Measurements from ENCODE around the gene STK36. TPM values are rescaled to one million over a fixed set of nuclear protein-coding genes. Genes with fewer than 3 reads are reported as not detected.
A peak's percentile ranks its signal among the peaks of the same experiment; 100 is the strongest.

The STK36 gene
- total RNA-seq, result 10 to 100 TPM; 16.8 to 22.4 TPM

- Mint-ChIP-seq H3K36me3 (peaks cover 9% of the 10 kb centered on the region), H3K27me3 (no peaks in the 10 kb centered on the region), H3K4me1 (peaks cover 24% of the 10 kb centered on the region), H3K4me3 (peak within 1 kb of the TSS; percentile 98), H3K27ac (peak within 1 kb of the TSS; percentile 91), H3K9me3 (ENCODE audit: low read depth) (no peaks in the 10 kb centered on the region)
- ATAC-seq (peak; percentile 97), DNase-seq (peak; percentile 89)
- CTCF ChIA-PET, result interaction anchor here (0.8 to 4.2 kb wide), 8 partner anchors 10 to 226 kb away, joined by 3 to 31 read pairs (median 4); partner anchors contain the start of genes BCS1L, TTLL4 and ZNF142
Observed at GRCh38 chr2:218671654-218672566, at the start of gene STK36, which contains the start of gene RNF25. STK36 (plus strand) TSS chr2:218672086; CDS start chr2:218672830, 744 bp downstream. RNF25 (minus strand) TSS chr2:218672002; CDS start chr2:218671970, 32 bp downstream.

- DNase-seq (no peak), ATAC-seq (no peak)
- CTCF ChIA-PET, result interaction anchor here (0.6 kb wide), 1 partner anchor 40 kb away, joined by 3 read pairs; no protein-coding TSS in a partner anchor
- Mint-ChIP-seq H3K27me3 (no peaks in the 10 kb centered on the region), H3K4me1 (peaks cover 3% of the 10 kb centered on the region), H3K4me3 (no peak overlapping the region), H3K27ac (no peak overlapping the region), H3K36me3 (no peaks in the 10 kb centered on the region), H3K9me3 (ENCODE audit: low read depth) (no peaks in the 10 kb centered on the region)
Observed at GRCh38 chr2:218622606-218623365, 49.1 kb upstream of the STK36 start.

GRCh38 chr2:218623366-218623705, 48.5 kb upstream of the STK36 start:
- Mint-ChIP-seq H3K27ac (no peak overlapping the region), H3K4me3 (no peak overlapping the region), H3K36me3 (no peaks in the 10 kb centered on the region), H3K4me1 (peaks cover 8% of the 10 kb centered on the region), H3K27me3 (no peaks in the 10 kb centered on the region), H3K9me3 (ENCODE audit: low read depth) (no peaks in the 10 kb centered on the region)
- no peak for DNase-seq
- CTCF ChIA-PET, result interaction anchor here (0.6 kb wide), 1 partner anchor 41 kb away, joined by 3 read pairs; no protein-coding TSS in a partner anchor
- no peak for ATAC-seq

GRCh38 chr2:218626369-218626768, 45.5 kb upstream of the STK36 start:
- CTCF ChIA-PET, result no interaction called here

GRCh38 chr2:218627939-218628338, 43.9 kb upstream of the STK36 start:
- ATAC-seq, result peak; percentile 79

More at GRCh38 chr2:218626369-218626768, 45.5 kb upstream of the STK36 start:
- H3K4me1 Mint-ChIP-seq, result peaks cover 12% of the 10 kb centered on the region
- no peak for ATAC-seq
- no peaks in the 10 kb centered on the region for H3K9me3 Mint-ChIP-seq (ENCODE audit: low read depth)
- DNase-seq, result no peak
- H3K4me3 Mint-ChIP-seq, result no peak overlapping the region
- H3K36me3 Mint-ChIP-seq, result no peaks in the 10 kb centered on the region
- no peak overlapping the region for H3K27ac Mint-ChIP-seq
- no peaks in the 10 kb centered on the region for H3K27me3 Mint-ChIP-seq

GRCh38 chr2:218631837-218632236, 40.0 kb upstream of the STK36 start:
- Mint-ChIP-seq H3K27me3 (no peaks in the 10 kb centered on the region), H3K9me3 (ENCODE audit: low read depth) (no peaks in the 10 kb centered on the region)

More at GRCh38 chr2:218627939-218628338, 43.9 kb upstream of the STK36 start:
- no peak overlapping the region for H3K27ac Mint-ChIP-seq
- H3K36me3 Mint-ChIP-seq, result no peaks in the 10 kb centered on the region
- no peaks in the 10 kb centered on the region for H3K27me3 Mint-ChIP-seq
- no peak overlapping the region for H3K4me3 Mint-ChIP-seq
- no peaks in the 10 kb centered on the region for H3K9me3 Mint-ChIP-seq (ENCODE audit: low read depth)
- no peak for DNase-seq
- H3K4me1 Mint-ChIP-seq, result peaks cover 12% of the 10 kb centered on the region
- CTCF ChIA-PET, result interaction anchor here (0.7 to 1.3 kb wide), 2 partner anchors 32 to 219 kb away, joined by 3 to 4 read pairs; partner anchors contain the start of genes BCS1L and ZNF142

GRCh38 chr2:218635719-218636118, 36.2 kb upstream of the STK36 start:
- Mint-ChIP-seq H3K4me3 (no peak overlapping the region), H3K36me3 (peaks cover 44% of the 10 kb centered on the region), H3K27ac (no peak overlapping the region), H3K4me1 (no peaks in the 10 kb centered on the region), H3K9me3 (ENCODE audit: low read depth) (no peaks in the 10 kb centered on the region), H3K27me3 (no peaks in the 10 kb centered on the region)
- CTCF ChIA-PET, result no interaction called here
- no peak for DNase-seq
- no peak for ATAC-seq

More at GRCh38 chr2:218631837-218632236, 40.0 kb upstream of the STK36 start:
- H3K4me1 Mint-ChIP-seq, result peaks cover 12% of the 10 kb centered on the region
- ATAC-seq (no peak), DNase-seq (no peak)
- peaks cover 14% of the 10 kb centered on the region for H3K36me3 Mint-ChIP-seq
- H3K27ac Mint-ChIP-seq, result no peak overlapping the region
- CTCF ChIA-PET, result interaction anchor here (0.7 kb wide), 1 partner anchor 56 kb away, joined by 3 read pairs; no protein-coding TSS in a partner anchor
- no peak overlapping the region for H3K4me3 Mint-ChIP-seq

- ATAC-seq, result no peak
- no peaks in the 10 kb centered on the region for H3K4me1 Mint-ChIP-seq
- H3K27me3 Mint-ChIP-seq, result no peaks in the 10 kb centered on the region
- CTCF ChIA-PET, result interaction anchor here (1.3 kb wide), 1 partner anchor 12 kb away, joined by 3 read pairs; no protein-coding TSS in a partner anchor
- no peak overlapping the region for H3K4me3 Mint-ChIP-seq
- DNase-seq, result no peak
- H3K9me3 Mint-ChIP-seq (ENCODE audit: low read depth), result no peaks in the 10 kb centered on the region
- H3K36me3 Mint-ChIP-seq, result peaks cover 45% of the 10 kb centered on the region
- no peak overlapping the region for H3K27ac Mint-ChIP-seq
Observed at GRCh38 chr2:218638372-218638771, 33.5 kb upstream of the STK36 start.

GRCh38 chr2:218642121-218642656, 29.7 kb upstream of the STK36 start:
- Mint-ChIP-seq H3K27me3 (no peaks in the 10 kb centered on the region), H3K9me3 (ENCODE audit: low read depth) (no peaks in the 10 kb centered on the region), H3K4me1 (no peaks in the 10 kb centered on the region), H3K36me3 (peaks cover 41% of the 10 kb centered on the region), H3K27ac (no peak overlapping the region), H3K4me3 (no peak overlapping the region)
- no peak for DNase-seq
- no peak for ATAC-seq
- CTCF ChIA-PET, result no interaction called here

GRCh38 chr2:218642786-218643185, 29.1 kb upstream of the STK36 start:
- no peak overlapping the region for H3K27ac Mint-ChIP-seq
- no peak for ATAC-seq
- H3K4me3 Mint-ChIP-seq, result no peak overlapping the region
- CTCF ChIA-PET, result no interaction called here
- DNase-seq, result no peak
- H3K27me3 Mint-ChIP-seq, result no peaks in the 10 kb centered on the region
- H3K4me1 Mint-ChIP-seq, result no peaks in the 10 kb centered on the region
- H3K9me3 Mint-ChIP-seq (ENCODE audit: low read depth), result no peaks in the 10 kb centered on the region
- H3K36me3 Mint-ChIP-seq, result peaks cover 43% of the 10 kb centered on the region

GRCh38 chr2:218643751-218644310, 28.1 kb upstream of the STK36 start:
- H3K36me3 Mint-ChIP-seq, result peaks cover 40% of the 10 kb centered on the region
- DNase-seq, result no peak
- peaks cover 4% of the 10 kb centered on the region for H3K4me1 Mint-ChIP-seq
- H3K27me3 Mint-ChIP-seq, result no peaks in the 10 kb centered on the region
- no peaks in the 10 kb centered on the region for H3K9me3 Mint-ChIP-seq (ENCODE audit: low read depth)
- CTCF ChIA-PET, result interaction anchor here (0.7 to 3.1 kb wide), 2 partner anchors 15 to 37 kb away, joined by 3 to 11 read pairs; partner anchors contain the start of genes BCS1L and ZNF142
- H3K27ac Mint-ChIP-seq, result no peak overlapping the region
- H3K4me3 Mint-ChIP-seq, result no peak overlapping the region
- ATAC-seq, result no peak

- Mint-ChIP-seq H3K9me3 (ENCODE audit: low read depth) (no peaks in the 10 kb centered on the region), H3K36me3 (peaks cover 41% of the 10 kb centered on the region), H3K4me3 (no peak overlapping the region), H3K4me1 (peaks cover 4% of the 10 kb centered on the region), H3K27me3 (no peaks in the 10 kb centered on the region), H3K27ac (no peak overlapping the region)
- ATAC-seq (no peak), DNase-seq (no peak)
- CTCF ChIA-PET, result interaction anchor here (0.7 to 3.1 kb wide), 2 partner anchors 14 to 38 kb away, joined by 3 to 11 read pairs; partner anchors contain the start of genes BCS1L and ZNF142
Observed at GRCh38 chr2:218644721-218645120, 27.2 kb upstream of the STK36 start.
